ENCODE data around the gene GRIP1. TPM values are rescaled to one million over a fixed set of nuclear protein-coding genes. Genes with fewer than 3 reads are reported as not detected.

The GRIP1 gene
- total and polyA plus RNA-seq, 2 of the 4 experiments (the other 2 are of a cell fraction), result under 0.01 to 0.07 TPM

DNA sequence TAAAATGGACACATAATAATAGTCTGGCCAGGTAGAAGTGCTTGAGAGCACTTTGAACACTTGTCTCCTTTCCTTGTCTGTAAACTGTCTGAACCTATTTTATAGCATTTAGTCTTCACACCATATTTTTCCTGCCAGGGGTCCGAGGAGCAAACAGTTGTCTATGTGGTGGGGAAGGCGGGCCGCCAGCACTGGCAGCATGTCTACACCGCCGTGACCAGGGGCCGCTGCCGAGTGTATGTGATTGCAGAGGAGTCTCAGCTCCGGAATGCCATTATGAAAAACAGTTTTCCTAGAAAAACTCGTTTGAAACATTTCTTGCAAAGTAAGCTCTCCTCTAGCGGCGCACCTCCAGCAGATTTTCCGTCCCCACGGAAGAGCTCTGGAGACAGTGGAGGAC is 347.9 kb downstream of the GRIP1 start:
- no peaks in the 10 kb centered on the region for H3K27me3 ChIP-seq (ENCODE audit: control insufficient read depth, insufficient read depth, low read length)
- no peaks in the 10 kb centered on the region for H3K79me1 ChIP-seq (ENCODE audit: low read depth in 1 of 2, low read length in 2 of 2)
- H2BK20ac ChIP-seq (ENCODE audit: low read depth, low read length), result no peak overlapping the region
- H3K14ac ChIP-seq (replicated peaks; ENCODE audit: low read depth, low read length), result no peak overlapping the region
- no peak overlapping the region for H2AFZ ChIP-seq (replicated peaks; ENCODE audit: low read length, poor library complexity)
- no peaks in the 10 kb centered on the region for H3K9me1 ChIP-seq (ENCODE audit: insufficient read depth, low read length)
- TF ChIP-seq, protein P1, sequence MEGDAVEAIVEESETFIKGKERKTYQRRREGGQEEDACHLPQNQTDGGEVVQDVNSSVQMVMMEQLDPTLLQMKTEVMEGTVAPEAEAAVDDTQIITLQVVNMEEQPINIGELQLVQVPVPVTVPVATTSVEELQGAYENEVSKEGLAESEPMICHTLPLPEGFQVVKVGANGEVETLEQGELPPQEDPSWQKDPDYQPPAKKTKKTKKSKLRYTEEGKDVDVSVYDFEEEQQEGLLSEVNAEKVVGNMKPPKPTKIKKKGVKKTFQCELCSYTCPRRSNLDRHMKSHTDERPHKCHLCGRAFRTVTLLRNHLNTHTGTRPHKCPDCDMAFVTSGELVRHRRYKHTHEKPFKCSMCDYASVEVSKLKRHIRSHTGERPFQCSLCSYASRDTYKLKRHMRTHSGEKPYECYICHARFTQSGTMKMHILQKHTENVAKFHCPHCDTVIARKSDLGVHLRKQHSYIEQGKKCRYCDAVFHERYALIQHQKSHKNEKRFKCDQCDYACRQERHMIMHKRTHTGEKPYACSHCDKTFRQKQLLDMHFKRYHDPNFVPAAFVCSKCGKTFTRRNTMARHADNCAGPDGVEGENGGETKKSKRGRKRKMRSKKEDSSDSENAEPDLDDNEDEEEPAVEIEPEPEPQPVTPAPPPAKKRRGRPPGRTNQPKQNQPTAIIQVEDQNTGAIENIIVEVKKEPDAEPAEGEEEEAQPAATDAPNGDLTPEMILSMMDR (conservative IDR thresholded peaks at IDR 0.05; ENCODE audit: low read depth, low read length), result no peak
- no peak for TF ChIP-seq MAZ (IDR thresholded peaks at IDR 0.05; ENCODE audit: borderline replicate concordance, low read depth, low read length)
- H3K27ac ChIP-seq (ENCODE audit: insufficient read depth, low read length), result no peak overlapping the region
- no peak overlapping the region for H3K4me3 ChIP-seq (ENCODE audit: insufficient read depth, low read depth, low read length)
- no peak for DNase-seq
- H3K9ac ChIP-seq (ENCODE audit: low read depth, low read length), result no peak overlapping the region
- ATAC-seq (ENCODE audit: low read depth), result no peak
- intact Hi-C loops (cut with micrococcal nuclease) (no loop called here), in situ Hi-C loops (cut with MboI; ENCODE audit: low sequenced_read_pairs) (no loop called here), dilution Hi-C loops (cut with HindIII; ENCODE audit: low sequenced_read_pairs, unreplicated experiment) (no loop called here)
- no peak overlapping the region for H2BK15ac ChIP-seq (ENCODE audit: low read depth, low read length)
- BruUV-seq (replicated peaks), result no TSS peak
- no peak overlapping the region for H2BK120ac ChIP-seq (ENCODE audit: low read depth, low read length)
- H2BK5ac ChIP-seq (ENCODE audit: low read depth, low read length, poor library complexity, severe bottlenecking), result no peak overlapping the region
- no peaks in the 10 kb centered on the region for H4K20me1 ChIP-seq (ENCODE audit: insufficient read depth, low read length)
- H3K4me1 ChIP-seq (ENCODE audit: control insufficient read depth, insufficient read depth, low read length), result no peaks in the 10 kb centered on the region
- no peak overlapping the region for H4K91ac ChIP-seq (ENCODE audit: insufficient read depth, low read depth, low read length)
- 90% methylated on average over 10 of the region's 13 CpGs; no CpG with 5 or more reads in 1 of the 2 experiments for WGBS, 2 experiments (ENCODE audit: extremely low coverage in 2 of 2, insufficient read length in 1 of 2)
- CTCF ChIA-PET, result no interaction called here
- no peak overlapping the region for H3K18ac ChIP-seq (ENCODE audit: low read depth, low read length)
- H3K36me3 ChIP-seq (ENCODE audit: control insufficient read depth, insufficient read depth, low read length), result peaks cover 5% of the 10 kb centered on the region; the same call in 1 of the 2 replicates
- H3K4me2 ChIP-seq (ENCODE audit: low read depth, low read length), result no peak overlapping the region
- no peak overlapping the region for H2AK9ac ChIP-seq (replicated peaks; ENCODE audit: low read depth, low read length, poor library complexity)
- POLR2A ChIA-PET (ENCODE audit: unreplicated experiment), result no interaction called here
- no peak overlapping the region for H3K4ac ChIP-seq (ENCODE audit: low read depth, low read length)
- H2AK5ac ChIP-seq (ENCODE audit: low read depth, low read length), result no peak overlapping the region
- no peaks in the 10 kb centered on the region for H3K9me3 ChIP-seq (ENCODE audit: control insufficient read depth, insufficient read depth, low read length)
- no peak overlapping the region for H4K8ac ChIP-seq (ENCODE audit: low read depth in 2 of 2, low read length in 2 of 2)
- no peak overlapping the region for H4K5ac ChIP-seq (ENCODE audit: low read depth, low read length)
- H3K56ac ChIP-seq (ENCODE audit: extremely low read depth, insufficient read depth, low read length), result no peak overlapping the region
- H3K23ac ChIP-seq (ENCODE audit: low read depth, low read length), result no peak overlapping the region
